HEK293T (cell line): ENCODE measurements around the gene NEO1.

Experiments
- CTCF ChIA-PET: fragments of 350-600 bp; formaldehyde crosslinking; extraction: SDS; loops from one replicate; lab custom pipeline; 2021; ENCODE audit warnings: antibody characterized with exemption, inconsistent platforms; lab: Yijun Ruan, JAX
- POLR2A ChIA-PET: fragments of 350-600 bp; formaldehyde crosslinking; extraction: SDS; loops from one replicate; lab custom pipeline; 2020; ENCODE audit warnings: antibody characterized with exemption, inconsistent platforms; lab: Yijun Ruan, JAX
- DNase-seq: peaks from one replicate; pipeline ENCODE4 v3.0.0; 2012; ENCODE audit warnings: mixed read lengths; ENCODE audit errors: extremely low spot score
- ARNT ChIP-seq: fragments of 450-650 bp; IDR thresholded peaks from 2 replicates; pipeline ENCODE4 v1.6.1; 2017; ENCODE audit warnings: mild to moderate bottlenecking
- BHLHE40 ChIP-seq: fragments of 450-650 bp; IDR thresholded peaks from 2 replicates; pipeline ENCODE4 v1.6.1; 2016; ENCODE audit warnings: mild to moderate bottlenecking, moderate library complexity, borderline replicate concordance
- CTBP1 ChIP-seq: fragments of 450-650 bp; IDR thresholded peaks from 2 replicates; pipeline ENCODE4 v1.6.1; 2016; ENCODE audit warnings: borderline replicate concordance
- ELF4 ChIP-seq: fragments of 450-650 bp; IDR thresholded peaks from 2 replicates; pipeline ENCODE4 v1.6.1; 2017; ENCODE audit warnings: antibody characterized with exemption
- FOXA1 ChIP-seq: fragments of 450-650 bp; IDR thresholded peaks from 2 replicates; pipeline ENCODE4 v1.6.1; 2016; ENCODE audit warnings: mild to moderate bottlenecking
- FOXK2 ChIP-seq: fragments of 450-650 bp; IDR thresholded peaks from 2 replicates; pipeline ENCODE4 v1.6.1; 2016; ENCODE audit warnings: mild to moderate bottlenecking
- FOXM1 ChIP-seq: fragments of 450-650 bp; IDR thresholded peaks from 2 replicates; pipeline ENCODE4 v1.6.1; 2017; ENCODE audit warnings: mild to moderate bottlenecking, borderline replicate concordance
- HDGF ChIP-seq: fragments of 450-650 bp; IDR thresholded peaks from 2 replicates; pipeline ENCODE4 v1.6.1; 2017; ENCODE audit warnings: antibody characterized with exemption, borderline replicate concordance
- L3MBTL2 ChIP-seq: fragments of 450-650 bp; conservative IDR thresholded peaks from 2 replicates; pipeline ENCODE4 v1.6.1; 2016; ENCODE audit warnings: mild to moderate bottlenecking
- LEF1 ChIP-seq: fragments of 450-650 bp; IDR thresholded peaks from 2 replicates; pipeline ENCODE4 v1.6.1; 2017; ENCODE audit warnings: mild to moderate bottlenecking, borderline replicate concordance
- NFRKB ChIP-seq: fragments of 450-650 bp; IDR thresholded peaks from 2 replicates; pipeline ENCODE4 v1.6.1; 2016; ENCODE audit warnings: mild to moderate bottlenecking, moderate library complexity
- SP1 ChIP-seq: fragments of 450-650 bp; IDR thresholded peaks from 2 replicates; pipeline ENCODE4 v1.6.1; 2017
- SUZ12 ChIP-seq: fragments of 450-650 bp; IDR thresholded peaks from 2 replicates; pipeline ENCODE4 v1.6.1; 2016; ENCODE audit warnings: mild to moderate bottlenecking
- TARDBP ChIP-seq: fragments of 450-650 bp; IDR thresholded peaks from 2 replicates; pipeline ENCODE4 v1.6.1; 2016
- ZNF384 ChIP-seq: fragments of 450-650 bp; IDR thresholded peaks from 2 replicates; pipeline ENCODE4 v1.6.1; 2016
- TF ChIP-seq, protein P1 (sequence below): fragments of 450-650 bp; IDR thresholded peaks from 2 replicates; pipeline ENCODE4 v1.6.1; 2016

Gene NEO1

DNA sequence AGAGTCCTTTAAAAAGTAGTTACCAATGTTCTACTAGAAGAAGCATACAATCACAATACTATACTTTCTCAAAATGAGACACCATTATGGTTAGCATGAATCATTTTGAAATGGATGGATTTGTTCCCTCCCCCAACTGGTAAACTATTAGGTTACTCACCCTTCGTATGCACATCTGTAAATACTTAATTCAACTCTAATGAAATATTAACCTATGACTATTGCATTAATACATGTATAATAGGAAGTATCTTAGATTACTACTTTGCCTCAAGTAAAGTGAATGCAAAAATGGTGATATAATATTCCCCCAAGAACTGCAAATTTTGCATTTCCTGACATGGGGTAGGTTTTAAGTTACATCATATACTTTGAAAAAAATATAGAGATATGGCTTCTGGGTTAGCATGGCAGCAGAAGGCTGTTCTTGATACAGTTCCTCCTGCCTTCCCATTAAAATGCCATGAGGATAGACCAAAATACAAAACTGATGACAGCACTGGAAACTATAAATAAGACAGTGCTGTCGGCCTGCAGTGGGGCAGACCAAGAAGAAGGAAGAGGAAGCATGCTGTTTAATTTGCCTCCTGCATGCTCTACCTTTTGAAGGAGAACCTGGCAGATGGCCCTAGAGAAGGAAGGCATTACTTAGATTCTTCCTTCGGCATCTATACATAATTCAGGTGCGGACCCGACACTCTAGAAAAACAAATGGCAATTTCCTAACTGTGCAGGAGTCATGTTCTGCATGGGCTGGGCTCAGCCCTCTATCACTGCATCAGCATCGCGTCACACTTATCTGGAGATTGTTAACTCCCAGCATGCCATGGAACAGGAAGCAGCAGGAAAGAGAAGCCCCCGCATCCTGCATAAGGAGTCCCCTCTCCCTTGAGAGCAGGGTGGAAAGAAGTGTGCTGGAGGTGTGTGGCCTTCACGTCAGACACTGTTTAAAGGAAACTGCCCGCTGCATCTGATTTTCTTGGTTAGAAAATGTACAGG, 41.8 kb upstream of the NEO1 start:
- CTCF ChIA-PET, result interaction anchor here (2.2 kb wide), 1 partner anchor 10 kb away, joined by 8 read pairs; no protein-coding TSS in a partner anchor
- no peak for DNase-seq
- no peak for TF ChIP-seq BHLHE40
- TF ChIP-seq HDGF, result no peak
- no peak for TF ChIP-seq TARDBP
- POLR2A ChIA-PET, result interaction anchor here (1.4 kb wide), 1 partner anchor 42 kb away, joined by 6 read pairs; the partner anchor contains the start of gene NEO1

DNA sequence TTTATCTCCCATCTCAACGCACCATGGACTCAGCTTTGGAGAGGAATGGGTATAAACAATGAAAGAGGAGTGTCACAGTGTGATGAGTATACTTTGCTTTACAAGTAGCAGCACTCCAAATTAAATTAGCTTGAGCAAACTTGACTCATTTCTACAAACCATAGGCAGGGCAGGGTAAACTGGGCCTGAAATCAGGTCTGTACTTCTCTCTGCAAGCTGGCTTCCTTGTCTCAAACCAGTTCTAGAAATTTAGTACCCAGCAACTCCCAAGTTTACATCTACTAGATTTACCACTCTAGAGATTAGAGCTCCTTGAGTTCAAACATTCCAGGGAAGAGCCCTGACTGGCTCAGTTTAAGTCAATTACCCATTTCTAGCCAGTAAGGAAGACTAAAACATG, 37.4 kb upstream of the NEO1 start:
- no peak for DNase-seq
- ChIA-PET CTCF (no interaction called here), POLR2A (no interaction called here)
- no peak for TF ChIP-seq HDGF
- no peak for TF ChIP-seq BHLHE40
- TF ChIP-seq FOXA1, result no peak
- TF ChIP-seq CTBP1, result no peak
- no peak for TF ChIP-seq LEF1
- TF ChIP-seq, protein P1, sequence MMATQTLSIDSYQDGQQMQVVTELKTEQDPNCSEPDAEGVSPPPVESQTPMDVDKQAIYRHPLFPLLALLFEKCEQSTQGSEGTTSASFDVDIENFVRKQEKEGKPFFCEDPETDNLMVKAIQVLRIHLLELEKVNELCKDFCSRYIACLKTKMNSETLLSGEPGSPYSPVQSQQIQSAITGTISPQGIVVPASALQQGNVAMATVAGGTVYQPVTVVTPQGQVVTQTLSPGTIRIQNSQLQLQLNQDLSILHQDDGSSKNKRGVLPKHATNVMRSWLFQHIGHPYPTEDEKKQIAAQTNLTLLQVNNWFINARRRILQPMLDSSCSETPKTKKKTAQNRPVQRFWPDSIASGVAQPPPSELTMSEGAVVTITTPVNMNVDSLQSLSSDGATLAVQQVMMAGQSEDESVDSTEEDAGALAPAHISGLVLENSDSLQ, result no peak
- no peak for TF ChIP-seq SP1
- no peak for TF ChIP-seq ELF4
- TF ChIP-seq L3MBTL2, result no peak
- TF ChIP-seq FOXM1, result no peak

DNA sequence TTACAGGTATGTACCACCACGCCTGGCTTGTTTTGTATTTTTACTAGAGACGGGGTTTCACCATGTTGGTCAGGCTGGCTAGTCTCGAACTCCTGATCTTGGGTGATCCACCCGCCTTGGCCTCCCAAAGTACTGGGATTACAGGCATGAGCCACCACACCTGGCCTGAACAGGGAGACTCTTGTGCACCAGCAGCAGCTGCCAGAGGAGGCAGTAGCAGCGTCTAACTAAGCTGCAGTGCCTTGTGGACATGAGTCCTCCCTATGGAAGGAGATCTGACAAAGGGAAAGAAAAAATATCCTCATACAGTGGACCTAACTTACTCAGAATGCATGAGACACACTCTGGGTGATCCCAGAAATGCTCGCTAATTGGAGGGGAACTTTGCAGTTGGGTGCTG, 36.8 kb upstream of the NEO1 start:
- no peak for TF ChIP-seq FOXK2
- TF ChIP-seq SP1, result no peak
- no peak for TF ChIP-seq L3MBTL2
- TF ChIP-seq ELF4, result no peak
- no peak for TF ChIP-seq LEF1
- no peak for TF ChIP-seq SUZ12
- TF ChIP-seq TARDBP, result no peak
- TF ChIP-seq BHLHE40, result no peak
- no peak for TF ChIP-seq HDGF
- TF ChIP-seq FOXA1, result no peak
- no peak for TF ChIP-seq ZNF384
- TF ChIP-seq NFRKB, result no peak
- TF ChIP-seq CTBP1, result no peak
- TF ChIP-seq, protein P1, result no peak
- TF ChIP-seq FOXM1, result no peak
- no peak for TF ChIP-seq ARNT
- peak; percentile 31 for DNase-seq
- ChIA-PET CTCF (no interaction called here), POLR2A (no interaction called here)

DNA sequence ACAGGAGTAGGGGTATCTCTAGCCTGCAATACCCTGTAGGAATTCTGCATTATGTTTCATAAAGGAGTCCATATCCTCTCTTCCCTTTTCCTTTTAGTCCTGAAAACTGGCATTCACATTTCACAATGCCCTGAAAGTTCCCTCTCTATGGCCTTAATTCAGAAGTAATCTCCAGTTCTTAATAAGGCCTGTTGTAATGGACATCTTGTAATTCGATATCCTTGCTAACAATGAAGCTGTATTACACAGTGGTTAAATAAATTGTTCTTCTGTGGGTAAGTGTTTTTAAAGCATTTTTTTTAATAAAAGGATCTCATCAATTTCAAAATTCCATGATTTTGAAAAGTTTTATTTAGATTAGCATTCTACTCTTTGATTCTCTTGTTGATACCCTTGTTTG, 34.3 kb upstream of the NEO1 start:
- ChIA-PET CTCF (no interaction called here), POLR2A (no interaction called here)
- DNase-seq, result no peak
- TF ChIP-seq TARDBP (no peak), CTBP1 (no peak), FOXK2 (no peak), SP1 (no peak), SUZ12 (no peak)

DNA sequence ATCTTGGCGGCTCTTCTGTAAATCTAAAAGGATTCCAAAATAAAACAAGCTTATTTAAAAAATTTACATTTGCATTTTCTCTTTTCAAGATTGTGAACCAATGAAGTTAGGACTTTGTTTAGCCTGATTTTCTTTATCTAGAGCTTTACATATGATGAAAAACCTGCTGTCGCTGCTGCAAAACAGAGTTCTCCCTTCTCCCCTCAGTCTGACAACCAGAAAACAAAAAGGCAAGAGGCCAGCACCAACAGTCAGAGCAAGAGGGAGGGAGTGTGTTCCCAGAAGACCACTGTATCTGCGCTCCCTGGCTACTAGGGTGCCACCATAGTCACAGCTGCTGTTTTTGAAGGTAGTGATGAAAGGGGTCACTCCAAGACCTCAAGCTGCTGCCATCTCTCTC, 33.1 kb upstream of the NEO1 start:
- ChIA-PET POLR2A (no interaction called here), CTCF (no interaction called here)
- no peak for DNase-seq
- TF ChIP-seq CTBP1 (no peak), L3MBTL2 (no peak), ARNT (no peak), SUZ12 (no peak), LEF1 (no peak), FOXA1 (no peak), TARDBP (no peak), HDGF (no peak), NFRKB (no peak), FOXK2 (no peak)
- TF ChIP-seq, protein P1, result no peak

DNA sequence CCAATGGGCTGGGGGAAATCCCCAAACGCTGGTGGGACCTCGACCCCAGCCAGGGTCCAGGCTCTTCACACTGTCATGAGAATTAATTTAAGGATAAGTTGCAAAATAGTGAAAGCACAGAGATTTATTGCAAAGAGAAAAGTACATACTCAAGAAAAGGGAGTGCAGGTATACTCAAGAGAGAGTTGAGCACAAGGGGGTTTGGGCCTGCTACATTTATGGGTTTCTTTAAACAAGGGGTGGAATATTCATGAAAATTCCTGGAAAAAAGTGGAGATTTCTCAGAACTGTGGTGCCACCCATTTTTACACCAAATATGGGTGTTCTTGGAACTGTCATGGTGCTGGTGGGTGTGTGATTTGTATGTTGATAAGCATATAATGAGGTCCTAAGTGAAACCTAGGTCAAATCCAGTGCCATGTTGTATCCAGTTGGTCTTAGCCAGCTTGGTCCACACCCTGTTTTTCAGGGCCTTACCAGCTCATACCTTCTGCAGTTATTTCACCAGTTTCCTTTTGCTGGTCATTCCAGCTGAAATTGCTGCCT, 32.6 kb upstream of the NEO1 start:
- ChIA-PET CTCF (interaction anchor here (2.2 kb wide), 1 partner anchor 10 kb away, joined by 8 read pairs; no protein-coding TSS in a partner anchor), POLR2A (no interaction called here)
- no peak for TF ChIP-seq SUZ12
- TF ChIP-seq CTBP1, result no peak
- TF ChIP-seq, protein P1, result no peak
- TF ChIP-seq ELF4, result no peak
- TF ChIP-seq L3MBTL2, result no peak
- TF ChIP-seq SP1, result no peak
- no peak for TF ChIP-seq BHLHE40
- no peak for TF ChIP-seq HDGF
- TF ChIP-seq LEF1, result no peak
- no peak for TF ChIP-seq FOXA1
- no peak for TF ChIP-seq FOXK2
- no peak for TF ChIP-seq ZNF384
- no peak for TF ChIP-seq FOXM1
- TF ChIP-seq TARDBP, result no peak
- no peak for TF ChIP-seq ARNT
- no peak for TF ChIP-seq NFRKB
- DNase-seq, result no peak
